NCI-H2107 treated with DMSO at 0.1 percent for 48 hours (cell line): ENCODE results near the gene EHF.
"Not testable (repeated sequence)": the region's sequence is repeated elsewhere in the genome, so short reads cannot be mapped to it uniquely, and the experiment has no call there.

Experiments
- DNase-seq: peaks from one replicate; lab custom pipeline; 2025; ENCODE audit not compliant: unreplicated experiment; lab: John Stamatoyannopoulos, UW

Gene EHF

GRCh38 chr11:34665077-34665835, 44.4 kb downstream of the EHF start:
- no peak for DNase-seq

- peak; percentile 17 for DNase-seq
These were observed 47.1 kb downstream of the EHF start for GRCh38 chr11:34667810-34668582.

GRCh38 chr11:34668583-34669053, 47.7 kb downstream of the EHF start:
- no peak for DNase-seq

GRCh38 chr11:34669458-34669857, 48.6 kb downstream of the EHF start:
- DNase-seq = no peak

GRCh38 chr11:34671117-34671516, 50.2 kb downstream of the EHF start:
- DNase-seq = no peak

GRCh38 chr11:34671946-34672345, 51.1 kb downstream of the EHF start:
- no peak for DNase-seq

GRCh38 chr11:34674038-34674437, 53.1 kb downstream of the EHF start:
- no peak for DNase-seq

- DNase-seq = no peak
These were observed 55.3 kb downstream of the EHF start for GRCh38 chr11:34676227-34676626.

- DNase-seq = no peak
These were observed 58.8 kb downstream of the EHF start for GRCh38 chr11:34679681-34680080.

GRCh38 chr11:34680206-34680605, 59.3 kb downstream of the EHF start:
- no peak for DNase-seq

GRCh38 chr11:34680918-34681586, 60.2 kb downstream of the EHF start:
- peak; percentile 34 for DNase-seq

GRCh38 chr11:34682825-34683224, 61.9 kb downstream of the EHF start:
- DNase-seq = no peak

- no peak for DNase-seq
These were observed 62.5 kb downstream of the EHF start for GRCh38 chr11:34683396-34683795.

- DNase-seq = no peak
These were observed 65.0 kb downstream of the EHF start for GRCh38 chr11:34685864-34686263.

GRCh38 chr11:34692299-34692698, 71.4 kb downstream of the EHF start:
- DNase-seq = not testable (repeated sequence)

GRCh38 chr11:34696862-34697261, 76.0 kb downstream of the EHF start:
- no peak for DNase-seq

- DNase-seq = no peak
These were observed 86.0 kb downstream of the EHF start for GRCh38 chr11:34706709-34707461.

- DNase-seq = no peak
These were observed 86.6 kb downstream of the EHF start for GRCh38 chr11:34707462-34707840.
